GM12878 (cell line): ENCODE measurements around the gene BACE2. TPM values are rescaled to one million over a fixed set of nuclear protein-coding genes. Genes with fewer than 3 reads are reported as not detected.

ENCODE experiments used
- ATAC-seq: fragments of 200-7000 bp; cut with Tn5 transposase; 3 replicates; pipeline ENCODE4 v1.9.1; 2020; ENCODE audit warnings: mild to moderate bottlenecking, moderate library complexity
- BruUV-seq: library from RNA; stranded (reverse); fragments of 400-500 nt; replicated peaks from 2 replicates; lab custom pipeline; 2021; lab: Mats Ljungman, UMichigan
- CTCF ChIA-PET: fragments of 300-600 bp; sonication (Branson Sonifier 250); formaldehyde crosslinking; extraction: SDS; loops from one replicate; lab custom pipeline; 2021; ENCODE audit warnings: inconsistent platforms; lab: Yijun Ruan, JAX
- POLR2A ChIA-PET: fragments of 350-600 bp; formaldehyde crosslinking; extraction: SDS; loops from one replicate; lab custom pipeline; 2021; ENCODE audit warnings: inconsistent platforms; lab: Charles Lee
- RAD21 ChIA-PET: fragments of 300-600 bp; sonication (Branson Sonifier 250); formaldehyde crosslinking; loops from one replicate; lab custom pipeline; 2023; ENCODE audit warnings: antibody characterized with exemption; ENCODE audit not compliant: unreplicated experiment; lab: Charles Lee
- SMC1A ChIA-PET: fragments of 300-600 bp; sonication (Branson Sonifier 250); formaldehyde crosslinking; loops from one replicate; lab custom pipeline; 2023; ENCODE audit not compliant: unreplicated experiment, uncharacterized antibody; lab: Charles Lee
- DNase-seq: peaks from one replicate; pipeline ENCODE4 v3.0.0-alpha.2; 2011; ENCODE audit warnings: low read depth, low spot score
- FAIRE-seq: peaks from 3 replicates; lab custom pipeline; 2011; peaks lifted over from hg19 to GRCh38; lab: Jason Lieb, UNC
- H2AFZ ChIP-seq: 2 replicates; pipeline ENCODE4 v1.6.0; 2011; ENCODE audit warnings: low read depth, low read length, control low read depth; ENCODE audit not compliant: control insufficient read depth
- H3K27ac ChIP-seq: 2 replicates; pipeline ENCODE4 v1.5.1; 2011; ENCODE audit warnings: control low read depth; ENCODE audit not compliant: control insufficient read depth, insufficient read depth
- H3K27me3 ChIP-seq, 2 experiments: replicated peaks in 1 of 2; 2 replicates each; pipeline versions ENCODE4 v1.6.0 to v1.6.1; 2011; ENCODE audit warnings: low read length in 1 of 2; ENCODE audit not compliant: control insufficient read depth in 2 of 2, insufficient read depth in 2 of 2
- H3K36me3 ChIP-seq, 2 experiments: 2 replicates each; pipeline ENCODE4 v1.5.1; 2011; ENCODE audit warnings: low read length in 1 of 2; ENCODE audit not compliant: control insufficient read depth in 2 of 2, insufficient read depth in 2 of 2
- H3K4me1 ChIP-seq: 2 replicates; pipeline ENCODE4 v1.6.1; 2011; ENCODE audit warnings: mild to moderate bottlenecking, low read length, moderate library complexity, mixed read lengths; ENCODE audit not compliant: control insufficient read depth, insufficient read depth
- H3K4me2 ChIP-seq: 2 replicates; pipeline ENCODE4 v1.6.0; 2011; ENCODE audit warnings: control low read depth; ENCODE audit not compliant: control insufficient read depth, insufficient read depth
- H3K4me3 ChIP-seq: fragments of 200-600 bp; sonication (generic); 2 replicates; pipeline ENCODE4 v1.5.1; 2016
- H3K79me2 ChIP-seq: 2 replicates; pipeline ENCODE4 v1.6.0; 2011; ENCODE audit warnings: low read length; ENCODE audit not compliant: control insufficient read depth, insufficient read depth
- H3K9ac ChIP-seq: 2 replicates; pipeline ENCODE4 v1.8.0; 2011; ENCODE audit warnings: low read length, control low read depth, mixed read lengths; ENCODE audit not compliant: control insufficient read depth, insufficient read depth
- H3K9me3 ChIP-seq: replicated peaks from 3 replicates; pipeline ENCODE4 v1.5.1; 2011; ENCODE audit warnings: mild to moderate bottlenecking, low read length; ENCODE audit not compliant: control insufficient read depth, insufficient read depth
- H4K20me1 ChIP-seq: 2 replicates; pipeline ENCODE4 v1.6.0; 2011; ENCODE audit not compliant: control insufficient read depth, insufficient read depth
- BACH1 ChIP-seq: fragments of 450-650 bp; IDR thresholded peaks from 2 replicates; pipeline ENCODE4 v1.6.1; 2017; ENCODE audit warnings: mild to moderate bottlenecking, borderline replicate concordance
- BHLHE40 ChIP-seq, 2 experiments: fragments of 450-650 bp in 1 of 2; IDR thresholded peaks; 2 replicates each; pipeline ENCODE4 v1.6.1; 2011 to 2017; ENCODE audit warnings: low read depth in 2 of 2, borderline replicate concordance in 1 of 2, improper control_type of control experiment in 1 of 2, low read length in 1 of 2, mild to moderate bottlenecking in 1 of 2
- FOXK2 ChIP-seq: fragments of 450-650 bp; IDR thresholded peaks from 2 replicates; pipeline ENCODE4 v1.6.1; 2017; ENCODE audit warnings: mild to moderate bottlenecking, moderate library complexity
- NFYA ChIP-seq: IDR thresholded peaks from 2 replicates; pipeline ENCODE4 v1.6.1; 2011; ENCODE audit warnings: low read depth, mild to moderate bottlenecking, low read length, improper control_type of control experiment, borderline replicate concordance
- SIX5 ChIP-seq: IDR thresholded peaks from 2 replicates; pipeline ENCODE4 v1.6.1; 2011; ENCODE audit warnings: mild to moderate bottlenecking, low read depth, low read length, moderate library complexity; ENCODE audit not compliant: severe bottlenecking
- ZNF622 ChIP-seq: fragments of 450-650 bp; IDR thresholded peaks from 2 replicates; pipeline ENCODE4 v1.6.1; 2017; ENCODE audit warnings: mild to moderate bottlenecking, inconsistent platforms
- WGBS: methylation state at CpG from one replicate; pipeline ENCODE4 v1.1.6; 2016; ENCODE audit warnings: low lambda C conversion rate; ENCODE audit not compliant: insufficient replicate concordance, insufficient coverage; ENCODE audit errors: missing lambda C conversion rate; 5-methylcytosine and 5-hydroxymethylcytosine counted together
- in situ Hi-C: fragments of 300-500 bp; cut with MboI; formaldehyde crosslinking; loops from 9 replicates; pipeline ENCODE4 v1.14.3; 2018; ENCODE audit warnings: mixed read lengths
- intact Hi-C: fragments of 100-400 bp; cut with micrococcal nuclease; formaldehyde crosslinking; loops from one replicate; pipeline ENCODE4 v1.14.2; 2022; ENCODE audit not compliant: unreplicated experiment
- polyA plus RNA-seq, 11 experiments: library from polyadenylated mRNA; depleted of rRNA in 4 of 11; unstranded in 6 of 11; stranded (reverse) in 5 of 11; fragments of >200 nt; fragmentation: Nextera tagmentation in 4 of 11; fragmentation: Illumina TruSeq in 1 of 11; extraction: Ambion mirVana in 4 of 11; extraction: Trizol in 1 of 11; gene quantifications; 1 replicate in 1 of 11; 2 replicates in 10 of 11; pipeline versions ENCODE4 v1.2.1 to v1.2.3, GENCODE V29; 2011 to 2016; ENCODE audit warnings: inconsistent platforms in 2 of 11, missing spikeins in 2 of 11, low read depth in 1 of 11
- total RNA-seq, 4 experiments: library from RNA; depleted of rRNA in 3 of 4; stranded (reverse); fragments of >200 nt in 3 of 4; fragmentation: Illumina TruSeq in 1 of 4; extraction: Trizol in 1 of 4; gene quantifications; 2 replicates each; pipeline versions ENCODE4 v1.2.1 to v1.2.3, GENCODE V29; 2013 to 2021
- TF ChIP-seq, protein P1 (sequence below): IDR thresholded peaks from 2 replicates; pipeline ENCODE4 v1.6.1; 2011; ENCODE audit warnings: low read depth, low read length, improper control_type of control experiment, borderline replicate concordance

Gene BACE2
- total and polyA plus RNA-seq, 10 of the 15 experiments (the other 5 are each of a cell fraction or from before 2014, with no cell fraction given) = 0.04 to 0.69 (median 0.18) TPM; not detected in 5

- TF ChIP-seq BACH1 (no peak), ZNF622 (no peak)
These were observed 101.6 kb downstream of the BACE2 start (continued) for GRCh38 chr21:41269535-41269934.

DNA sequence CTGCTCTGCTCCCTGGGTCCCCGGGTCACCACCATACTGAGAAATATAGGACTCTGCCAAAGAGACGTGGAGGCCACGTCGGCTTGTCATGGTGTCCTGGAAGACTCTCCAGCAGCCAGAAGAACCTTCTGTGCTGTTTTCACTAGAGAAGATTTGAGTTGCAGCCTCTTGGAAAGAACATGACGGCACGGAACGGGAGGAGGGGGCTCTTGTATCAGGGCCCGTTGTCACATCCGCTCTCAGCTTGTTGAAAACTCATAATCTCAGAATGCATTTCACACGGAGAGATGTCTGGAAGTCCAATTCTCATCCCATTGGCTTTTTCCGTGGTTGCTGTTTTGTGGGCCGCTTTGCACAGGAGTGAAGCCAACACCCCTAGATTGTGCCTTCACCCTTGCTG, 109.2 kb downstream of the BACE2 start:
- TF ChIP-seq SIX5 = no peak
- TF ChIP-seq BHLHE40 (IDR thresholded peaks at IDR 0.05; ENCODE audit: borderline replicate concordance in 1 of 2, low read depth in 2 of 2, low read length in 1 of 2) = no peak
- TF ChIP-seq NFYA = no peak
- TF ChIP-seq, protein P1, sequence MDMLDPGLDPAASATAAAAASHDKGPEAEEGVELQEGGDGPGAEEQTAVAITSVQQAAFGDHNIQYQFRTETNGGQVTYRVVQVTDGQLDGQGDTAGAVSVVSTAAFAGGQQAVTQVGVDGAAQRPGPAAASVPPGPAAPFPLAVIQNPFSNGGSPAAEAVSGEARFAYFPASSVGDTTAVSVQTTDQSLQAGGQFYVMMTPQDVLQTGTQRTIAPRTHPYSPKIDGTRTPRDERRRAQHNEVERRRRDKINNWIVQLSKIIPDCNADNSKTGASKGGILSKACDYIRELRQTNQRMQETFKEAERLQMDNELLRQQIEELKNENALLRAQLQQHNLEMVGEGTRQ = no peak
- no peak for TF ChIP-seq FOXK2
- no peaks in the 10 kb centered on the region for H3K36me3 ChIP-seq
- ChIA-PET SMC1A (interaction anchor here (0.6 kb wide), 2 partner anchors 228 to 868 kb away, joined by 3 read pairs; no protein-coding TSS in a partner anchor), CTCF (no interaction called here), POLR2A (no interaction called here), RAD21 (no interaction called here)
- 59% methylated on average over 12 of the region's 12 CpGs for WGBS
- no peak overlapping the region for H2AFZ ChIP-seq
- H4K20me1 ChIP-seq = no peaks in the 10 kb centered on the region
- in situ Hi-C loops = no loop called here
- H3K27ac ChIP-seq = no peak overlapping the region
- no peaks in the 10 kb centered on the region for H3K27me3 ChIP-seq
- no peaks in the 10 kb centered on the region for H3K9me3 ChIP-seq
- no peak overlapping the region for H3K4me2 ChIP-seq
- no peaks in the 10 kb centered on the region for H3K4me1 ChIP-seq
- no peaks in the 10 kb centered on the region for H3K79me2 ChIP-seq
- DNase-seq (no peak), ATAC-seq (no peak), FAIRE-seq (no peak)
- intact Hi-C loops = no loop called here
- no peak overlapping the region for H3K4me3 ChIP-seq
- H3K9ac ChIP-seq = no peak overlapping the region
- no TSS peak for BruUV-seq
